Testis (tissue), 3 donors: ENCODE results near the gene KRTAP5-6. TPM values are rescaled to one million over a fixed set of nuclear protein-coding genes. Genes with fewer than 3 reads are reported as not detected.

Experiments used
- DNase-seq: peaks from one replicate; pipeline ENCODE4 v3.0.0-alpha.2; 2019
- H3K27ac ChIP-seq, 2 donors: fragments of 200-600 bp; sonication (generic); one replicate each; pipeline ENCODE4 v1.5.1; 2019
- H3K27me3 ChIP-seq: fragments of 200-600 bp; sonication (generic); one replicate; pipeline ENCODE4 v1.5.1; 2019
- H3K36me3 ChIP-seq: fragments of 200-600 bp; sonication (generic); one replicate; pipeline ENCODE4 v1.5.1; 2017; ENCODE audit warnings: low read depth; ENCODE audit errors: missing control alignments
- H3K4me1 ChIP-seq: fragments of 200-600 bp; sonication (generic); one replicate; pipeline ENCODE4 v1.5.1; 2019
- H3K4me3 ChIP-seq, 2 donors: fragments of 200-600 bp; sonication (generic); one replicate each; pipeline ENCODE4 v1.5.1; 2017 to 2019
- H3K9me3 ChIP-seq: fragments of 200-600 bp; sonication (generic); one replicate; pipeline ENCODE4 v1.5.1; 2017
- CTCF ChIP-seq, 3 experiments: fragments of 450-650 bp in 2 of 3; fragments of 200-600 bp in 1 of 3; sonication (generic) in 1 of 3; IDR thresholded peaks; one replicate each; pipeline ENCODE4 v1.5.1; 2016 to 2019; ENCODE audit warnings: antibody characterized with exemption in 3 of 3, mild to moderate bottlenecking in 2 of 3, moderate library complexity in 1 of 3
- POLR2A ChIP-seq: fragments of 450-650 bp; IDR thresholded peaks from one replicate; pipeline ENCODE4 v1.6.1; 2017; ENCODE audit warnings: antibody characterized with exemption, mild to moderate bottlenecking, moderate library complexity
- WGBS, 2 donors: methylation state at CpG; one replicate each; pipeline ENCODE4 v1.1.5; 2018; 5-methylcytosine and 5-hydroxymethylcytosine counted together
- intact Hi-C: fragments of 100-400 bp; cut with DNase I; formaldehyde crosslinking; loops from one replicate; pipeline ENCODE4 v1.15.1; 2023; ENCODE audit warnings: low total_unique reads
- polyA plus RNA-seq: library from polyadenylated mRNA; stranded (reverse); fragments of 350-450 nt; fragmentation: Illumina TruSeq; extraction: RNeasy Lipid Tissue Mini Kit (QIAGEN cat#74804); gene quantifications from one replicate; pipeline ENCODE4 v1.2.3, GENCODE V29; 2014; ENCODE audit warnings: low read depth, low replicate concordance; ENCODE audit not compliant: insufficient read depth
- total RNA-seq, 2 donors: library from RNA; depleted of rRNA; stranded (reverse); fragments of >200 nt; gene quantifications; one replicate each; pipeline ENCODE4 v1.2.3, GENCODE V29; 2016

KRTAP5-6 gene
- total and polyA plus RNA-seq, 3 donors from 2014 or later = not detected

DNA sequence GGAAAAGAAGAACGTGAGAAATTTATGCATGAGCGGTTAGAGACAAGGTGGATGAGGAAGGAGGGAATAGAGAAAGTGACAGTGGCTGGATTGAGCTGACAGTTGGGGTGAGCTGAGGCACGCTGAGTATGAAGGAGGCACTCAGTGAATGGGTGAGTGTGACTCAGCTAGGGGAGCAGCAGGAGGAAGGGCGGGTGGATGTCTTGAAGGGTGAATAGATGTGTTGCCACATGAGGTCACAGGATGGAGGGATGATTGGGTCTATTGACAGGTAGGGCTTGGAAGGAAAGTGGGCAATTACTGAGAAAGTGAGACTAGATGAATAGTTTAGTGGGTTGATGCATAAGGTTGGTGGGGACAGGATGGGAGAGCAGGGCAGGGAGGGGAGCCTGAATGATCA, 45.4 kb downstream of the KRTAP5-6 start:
- H3K9me3 ChIP-seq = no peaks in the 10 kb centered on the region
- intact Hi-C loops = no loop called here
- WGBS, 2 donors = 85 to 93% methylated on average over 4 of the region's 4 CpGs
- no peak overlapping the region for H3K27ac ChIP-seq
- no peaks in the 10 kb centered on the region for H3K27me3 ChIP-seq
- H3K4me1 ChIP-seq = peaks cover 12% of the 10 kb centered on the region
- no peaks in the 10 kb centered on the region for H3K36me3 ChIP-seq
- no peak overlapping the region for H3K4me3 ChIP-seq
- no peak for DNase-seq
- TF ChIP-seq POLR2A (no peak), CTCF (IDR thresholded peaks at IDR 0.05) (no peak)

GRCh38 chr11:1742869-1743584, 46.0 kb downstream of the KRTAP5-6 start:
- intact Hi-C loops = no loop called here
- H3K9me3 ChIP-seq = no peaks in the 10 kb centered on the region
- no peaks in the 10 kb centered on the region for H3K27me3 ChIP-seq
- no peaks in the 10 kb centered on the region for H3K36me3 ChIP-seq
- no peak overlapping the region for H3K27ac ChIP-seq
- TF ChIP-seq POLR2A (no peak), CTCF (IDR thresholded peaks at IDR 0.05) (no peak)
- no peak overlapping the region for H3K4me3 ChIP-seq
- H3K4me1 ChIP-seq = peaks cover 13% of the 10 kb centered on the region
- no peak for DNase-seq
- 90 to 92% methylated on average over 3 of the region's 3 CpGs for WGBS, 2 donors

GRCh38 chr11:1743585-1744136, 46.7 kb downstream of the KRTAP5-6 start:
- Histone ChIP-seq H3K4me1 (peaks cover 18% of the 10 kb centered on the region), H3K27me3 (no peaks in the 10 kb centered on the region), H3K4me3 (no peak overlapping the region), H3K36me3 (no peaks in the 10 kb centered on the region), H3K27ac (peak overlapping the region in 1 of 2 donors; percentile 11), H3K9me3 (no peaks in the 10 kb centered on the region)
- no peak for DNase-seq
- intact Hi-C loops = no loop called here
- WGBS, 2 donors = 87 to 89% methylated on average over 10 of the region's 10 CpGs
- TF ChIP-seq CTCF (IDR thresholded peaks at IDR 0.05) = no peak
- TF ChIP-seq POLR2A = no peak

GRCh38 chr11:1744137-1744886, 47.3 kb downstream of the KRTAP5-6 start:
- Histone ChIP-seq H3K27ac (peak overlapping the region in 1 of 2 donors; percentile 30), H3K27me3 (no peaks in the 10 kb centered on the region), H3K4me3 (no peak overlapping the region), H3K4me1 (peaks cover 21% of the 10 kb centered on the region), H3K9me3 (no peaks in the 10 kb centered on the region), H3K36me3 (no peaks in the 10 kb centered on the region)
- intact Hi-C loops = no loop called here
- WGBS, 2 donors = 38 to 40% methylated on average over 23 of the region's 23 CpGs
- peak; percentile 87 for DNase-seq
- TF ChIP-seq CTCF (IDR thresholded peaks at IDR 0.05) = no peak
- no peak for TF ChIP-seq POLR2A
